KMS-11 (cell line): ENCODE results near the gene GP1BB.

Experiments used
- H2AFZ ChIP-seq: fragments of 200-600 bp; sonication (generic); 2 replicates; pipeline ENCODE4 v1.6.1; 2016; ENCODE audit warnings: antibody characterized with exemption, mixed run types, low read depth
- H3K27ac ChIP-seq: fragments of 200-600 bp; sonication (generic); 2 replicates; pipeline ENCODE4 v1.6.1; 2016; ENCODE audit warnings: mild to moderate bottlenecking, mixed run types
- H3K27me3 ChIP-seq: fragments of 200-600 bp; sonication (generic); 2 replicates; pipeline ENCODE4 v1.6.1; 2017; ENCODE audit warnings: mild to moderate bottlenecking, low read depth, mixed run types, moderate library complexity; ENCODE audit not compliant: insufficient read depth
- H3K36me3 ChIP-seq: fragments of 200-600 bp; sonication (generic); 2 replicates; pipeline ENCODE4 v1.6.1; 2017; ENCODE audit warnings: mild to moderate bottlenecking, mixed run types; ENCODE audit not compliant: insufficient read depth
- H3K4me1 ChIP-seq: fragments of 200-600 bp; sonication (generic); 2 replicates; pipeline ENCODE4 v1.6.1; 2016; ENCODE audit warnings: mild to moderate bottlenecking, low read depth, mixed run types; ENCODE audit not compliant: poor library complexity, severe bottlenecking
- H3K4me2 ChIP-seq: fragments of 200-600 bp; sonication (generic); 2 replicates; pipeline ENCODE4 v1.7.0; 2016; ENCODE audit warnings: mild to moderate bottlenecking, mixed run types
- H3K4me3 ChIP-seq: fragments of 200-600 bp; sonication (generic); IDR thresholded peaks from 2 replicates; pipeline ENCODE4 v1.6.1; 2017; ENCODE audit warnings: low read depth, low read length, mixed read lengths; ENCODE audit not compliant: insufficient read depth
- H3K79me2 ChIP-seq: fragments of 200-600 bp; sonication (generic); 2 replicates; pipeline ENCODE4 v1.6.1; 2016; ENCODE audit warnings: low read depth, mixed run types; ENCODE audit not compliant: insufficient read depth
- H3K9ac ChIP-seq: fragments of 200-600 bp; sonication (generic); 2 replicates; pipeline ENCODE4 v1.6.1; 2016; ENCODE audit warnings: mild to moderate bottlenecking, mixed run types
- H4K20me1 ChIP-seq: fragments of 200-600 bp; sonication (generic); 2 replicates; pipeline ENCODE4 v1.6.1; 2016; ENCODE audit warnings: mild to moderate bottlenecking, mixed run types; ENCODE audit not compliant: insufficient read depth
- TF ChIP-seq, protein P1 (sequence below): fragments of 200-600 bp; sonication (generic); conservative IDR thresholded peaks from 2 replicates; pipeline ENCODE4 v1.6.1; 2017; ENCODE audit warnings: low read depth, mild to moderate bottlenecking, antibody characterized with exemption, low read length, moderate library complexity, mixed read lengths

The GP1BB gene

DNA sequence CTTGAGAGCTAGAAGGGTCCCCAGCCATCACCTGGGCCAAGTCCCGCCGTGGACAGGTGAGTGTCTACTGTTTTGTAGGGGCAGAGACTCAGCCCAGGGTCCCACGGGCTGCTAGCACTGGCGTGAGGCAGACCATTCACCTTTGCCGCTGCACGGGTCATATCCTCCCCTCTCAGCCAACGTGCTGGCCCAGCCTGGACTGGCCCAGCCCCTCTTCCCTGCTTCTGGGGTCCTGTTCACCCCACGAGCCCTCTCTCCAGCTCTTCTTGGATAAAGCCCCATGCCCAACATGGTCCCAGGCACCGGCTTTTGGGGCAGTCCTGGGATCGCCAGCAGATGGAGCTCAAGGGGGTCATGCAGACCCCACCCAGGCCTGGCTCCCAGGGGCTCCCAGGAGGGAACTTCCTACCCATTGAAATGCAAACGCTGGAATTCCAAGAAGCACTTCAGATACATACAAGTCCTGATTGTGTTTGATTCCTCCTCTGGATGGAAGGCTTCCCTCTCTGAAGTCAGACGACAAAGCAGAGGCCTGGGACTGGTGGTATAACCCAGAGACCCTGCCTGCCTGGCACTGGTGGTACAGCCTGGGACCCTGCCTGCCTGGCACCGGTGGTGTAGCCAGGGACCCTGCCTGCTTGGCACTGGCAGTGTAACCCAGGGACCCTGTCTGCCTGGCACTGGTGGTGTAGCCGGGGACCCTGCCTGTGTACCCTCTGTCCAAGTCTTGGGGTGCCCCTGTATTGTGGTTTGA is 18.0 kb upstream of the GP1BB start:
- Histone ChIP-seq H3K27ac (no peak overlapping the region), H3K9ac (no peak overlapping the region)

DNA sequence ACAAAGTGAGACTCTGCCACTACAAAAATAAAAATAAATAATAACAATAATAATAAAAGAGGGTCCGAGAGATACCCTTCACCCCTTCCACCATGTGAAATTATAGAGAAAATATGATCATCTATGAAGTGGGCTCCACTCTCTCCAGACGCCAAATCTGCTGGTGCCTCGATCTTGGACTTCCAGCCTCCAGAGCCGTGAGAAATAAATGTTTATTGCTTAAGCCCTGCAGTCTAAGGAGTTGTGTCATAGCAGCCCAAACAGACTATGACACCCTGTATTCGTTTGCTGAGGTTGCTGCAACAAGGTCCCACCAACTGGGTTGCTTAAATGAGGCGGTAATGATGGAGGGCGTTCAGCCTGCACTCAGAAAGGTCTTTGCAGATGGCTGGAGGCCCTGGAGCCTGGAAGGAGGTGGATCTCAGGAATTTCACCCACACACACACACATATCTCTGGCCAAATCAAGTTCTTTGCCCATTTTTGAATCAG is 16.6 kb upstream of the GP1BB start:
- Histone ChIP-seq H3K9ac (no peak overlapping the region), H3K4me1 (no peaks in the 10 kb centered on the region), H2AFZ (no peak overlapping the region), H3K79me2 (no peaks in the 10 kb centered on the region), H3K4me3 (no peak overlapping the region), H4K20me1 (no peaks in the 10 kb centered on the region), H3K27ac (no peak overlapping the region), H3K27me3 (peaks cover 4% of the 10 kb centered on the region; the same call in 1 of the 2 replicates), H3K36me3 (no peaks in the 10 kb centered on the region), H3K4me2 (no peak overlapping the region)
- TF ChIP-seq, protein P1, sequence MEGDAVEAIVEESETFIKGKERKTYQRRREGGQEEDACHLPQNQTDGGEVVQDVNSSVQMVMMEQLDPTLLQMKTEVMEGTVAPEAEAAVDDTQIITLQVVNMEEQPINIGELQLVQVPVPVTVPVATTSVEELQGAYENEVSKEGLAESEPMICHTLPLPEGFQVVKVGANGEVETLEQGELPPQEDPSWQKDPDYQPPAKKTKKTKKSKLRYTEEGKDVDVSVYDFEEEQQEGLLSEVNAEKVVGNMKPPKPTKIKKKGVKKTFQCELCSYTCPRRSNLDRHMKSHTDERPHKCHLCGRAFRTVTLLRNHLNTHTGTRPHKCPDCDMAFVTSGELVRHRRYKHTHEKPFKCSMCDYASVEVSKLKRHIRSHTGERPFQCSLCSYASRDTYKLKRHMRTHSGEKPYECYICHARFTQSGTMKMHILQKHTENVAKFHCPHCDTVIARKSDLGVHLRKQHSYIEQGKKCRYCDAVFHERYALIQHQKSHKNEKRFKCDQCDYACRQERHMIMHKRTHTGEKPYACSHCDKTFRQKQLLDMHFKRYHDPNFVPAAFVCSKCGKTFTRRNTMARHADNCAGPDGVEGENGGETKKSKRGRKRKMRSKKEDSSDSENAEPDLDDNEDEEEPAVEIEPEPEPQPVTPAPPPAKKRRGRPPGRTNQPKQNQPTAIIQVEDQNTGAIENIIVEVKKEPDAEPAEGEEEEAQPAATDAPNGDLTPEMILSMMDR, result no peak

More for the DNA sequence above, 18.0 kb upstream of the GP1BB start:
- Histone ChIP-seq H3K79me2 (no peaks in the 10 kb centered on the region), H4K20me1 (no peaks in the 10 kb centered on the region), H3K36me3 (no peaks in the 10 kb centered on the region), H3K4me1 (no peaks in the 10 kb centered on the region), H2AFZ (no peak overlapping the region), H3K4me3 (no peak overlapping the region), H3K27me3 (peaks cover 4% of the 10 kb centered on the region; the same call in 1 of the 2 replicates), H3K4me2 (no peak overlapping the region)
- TF ChIP-seq, protein P1, result no peak

DNA sequence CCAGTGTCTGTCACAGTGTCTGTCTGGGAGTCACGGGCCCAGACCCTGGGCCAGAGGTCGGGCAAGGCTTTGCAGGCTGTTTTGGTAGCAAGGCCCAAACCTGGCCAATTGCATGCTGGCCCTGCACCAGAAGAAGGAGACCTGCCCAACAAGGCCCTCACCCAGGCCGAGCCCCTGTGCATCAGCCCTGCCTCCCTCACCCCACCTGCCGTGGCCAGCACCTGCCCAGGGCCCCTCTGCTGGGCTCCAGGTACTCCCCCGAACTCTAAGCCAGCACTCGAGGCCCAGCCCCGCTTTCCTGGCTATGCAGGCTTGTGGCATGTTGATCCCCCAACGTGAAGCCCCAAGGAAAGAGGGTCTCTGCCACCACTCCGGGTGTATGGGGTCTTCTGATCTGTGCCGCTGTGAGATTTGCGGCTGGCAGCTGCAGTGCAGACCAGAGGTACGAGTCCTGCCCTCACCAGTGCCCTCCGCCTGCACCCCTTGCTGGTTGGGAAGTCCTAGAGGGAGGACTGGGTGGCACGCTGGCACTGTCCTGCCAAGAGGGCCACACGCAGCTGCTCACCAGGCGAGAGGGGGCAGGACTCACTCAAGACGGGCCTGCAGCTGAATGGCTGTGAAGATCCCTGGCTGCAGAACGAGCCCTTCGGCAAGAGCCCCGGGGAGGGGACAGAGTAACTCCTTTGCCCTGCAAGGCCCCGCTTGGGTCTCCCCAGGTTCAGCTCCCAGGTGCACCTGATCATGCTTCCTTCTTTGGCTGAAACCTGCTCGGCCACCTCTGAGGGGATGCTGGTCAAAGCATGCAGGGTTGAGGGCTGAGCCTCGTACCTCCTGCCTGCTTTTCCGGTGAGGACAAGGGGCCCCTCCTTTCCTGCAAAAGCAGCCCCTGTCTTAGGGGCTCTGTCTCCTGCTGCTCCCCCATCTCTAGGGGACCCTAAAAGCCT is 15.7 kb upstream of the GP1BB start:
- no peaks in the 10 kb centered on the region for H3K79me2 ChIP-seq
- H2AFZ ChIP-seq, result no peak overlapping the region
- H3K4me2 ChIP-seq, result no peak overlapping the region
- no peaks in the 10 kb centered on the region for H3K4me1 ChIP-seq
- TF ChIP-seq, protein P1, result no peak
- peaks cover 4% of the 10 kb centered on the region; the same call in 1 of the 2 replicates for H3K27me3 ChIP-seq
- H4K20me1 ChIP-seq, result no peaks in the 10 kb centered on the region
- no peak overlapping the region for H3K9ac ChIP-seq
- H3K36me3 ChIP-seq, result no peaks in the 10 kb centered on the region
- no peak overlapping the region for H3K27ac ChIP-seq
- no peak overlapping the region for H3K4me3 ChIP-seq

DNA sequence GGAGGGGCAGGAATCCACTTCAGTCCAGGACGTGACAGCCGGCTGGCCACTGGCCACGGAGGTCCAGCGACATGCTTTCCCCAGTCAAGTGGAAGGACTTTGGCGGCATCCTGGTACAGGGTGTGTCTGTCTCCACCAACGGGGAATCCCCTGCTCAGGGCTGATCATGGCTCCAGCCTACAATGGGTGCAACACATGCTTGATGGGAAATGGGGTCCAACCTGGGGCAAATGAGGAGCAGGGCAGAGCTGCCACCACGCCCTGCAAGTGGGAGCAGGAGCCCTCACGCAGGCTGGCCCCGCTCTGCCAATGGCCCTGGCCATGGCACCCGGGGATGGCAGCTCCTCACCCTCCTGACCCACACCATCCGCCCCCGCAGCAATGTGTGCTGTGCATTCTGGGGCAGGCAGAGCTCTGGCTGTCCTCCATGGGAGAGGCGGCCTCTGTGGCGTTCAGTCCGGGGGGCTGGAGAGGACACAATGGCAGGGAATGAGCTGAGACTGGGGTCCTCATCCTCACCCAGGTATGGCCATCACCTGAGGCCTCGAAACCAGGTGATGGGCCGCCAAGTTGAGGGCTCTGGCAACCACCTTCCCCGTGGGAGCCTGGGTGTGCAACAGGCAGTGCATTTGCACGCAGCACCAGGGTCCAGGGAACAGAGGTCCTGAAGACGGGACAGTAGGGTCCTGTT is 14.9 kb upstream of the GP1BB start:
- TF ChIP-seq, protein P1, result no peak
- H3K79me2 ChIP-seq, result no peaks in the 10 kb centered on the region
- H3K4me1 ChIP-seq, result no peaks in the 10 kb centered on the region
- no peak overlapping the region for H3K9ac ChIP-seq
- H3K4me3 ChIP-seq, result no peak overlapping the region
- no peaks in the 10 kb centered on the region for H4K20me1 ChIP-seq
- no peak overlapping the region for H3K27ac ChIP-seq
- peaks cover 4% of the 10 kb centered on the region; the same call in 1 of the 2 replicates for H3K27me3 ChIP-seq
- H2AFZ ChIP-seq, result no peak overlapping the region
- H3K4me2 ChIP-seq, result no peak overlapping the region
- no peaks in the 10 kb centered on the region for H3K36me3 ChIP-seq
